PFSK-1 (cell line): ENCODE results near the gene IDI1.

ENCODE experiments used
- FOXP2 ChIP-seq: optimal IDR thresholded peaks from 2 replicates; pipeline ENCODE3; 2011; ENCODE audit warnings: borderline replicate concordance, control low read depth, inconsistent platforms; ENCODE audit not compliant: insufficient read depth; ENCODE audit errors: extremely low read length, extremely low read depth
- POLR2AphosphoS5 ChIP-seq: IDR thresholded peaks from 2 replicates; pipeline ENCODE4 v1.6.1; 2012; ENCODE audit warnings: low read depth, mild to moderate bottlenecking, control low read depth, low read length, moderate library complexity
- SIN3A ChIP-seq: IDR thresholded peaks from 2 replicates; pipeline ENCODE4 v1.6.1; 2012; ENCODE audit warnings: mild to moderate bottlenecking, low read length, moderate library complexity, borderline replicate concordance; ENCODE audit not compliant: insufficient read depth
- TAF1 ChIP-seq: IDR thresholded peaks from 2 replicates; pipeline ENCODE4 v1.6.1; 2012; ENCODE audit warnings: low read length, control low read depth, borderline replicate concordance; ENCODE audit not compliant: insufficient read depth
- TF ChIP-seq, protein P1 (sequence below), 2 experiments: IDR thresholded peaks; 2 replicates each; pipeline versions ENCODE4 v1.6.1 to v1.8.0; 2011 to 2012; ENCODE audit warnings: low read depth in 2 of 2, low read length in 2 of 2, control low read depth in 1 of 2, inconsistent platforms in 1 of 2, mild to moderate bottlenecking in 1 of 2, moderate library complexity in 1 of 2; ENCODE audit not compliant: insufficient read depth in 1 of 2

Gene IDI1

DNA sequence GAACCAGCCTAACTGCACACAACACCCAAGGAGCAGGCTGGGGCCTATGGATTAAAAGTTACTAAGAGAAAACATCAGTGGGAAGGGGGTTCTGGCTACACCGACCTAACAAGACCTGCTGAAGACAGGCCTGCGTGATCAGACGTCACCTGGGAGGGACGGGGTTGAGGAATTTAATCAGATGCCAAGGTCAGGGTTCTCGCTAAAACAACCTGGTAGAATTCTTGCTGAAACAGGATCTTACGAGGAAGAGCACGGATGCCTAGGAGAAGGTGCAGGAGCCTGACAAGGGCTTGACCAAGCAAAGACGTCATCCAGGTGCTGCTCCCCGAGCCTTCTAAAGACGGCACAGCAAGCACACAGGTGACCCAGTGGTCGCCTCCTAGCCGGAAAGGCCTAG is 24.8 kb downstream of the IDI1 start:
- TF ChIP-seq SIN3A (no peak), TAF1 (no peak), POLR2AphosphoS5 (no peak), FOXP2 (no peak)
- TF ChIP-seq, protein P1, sequence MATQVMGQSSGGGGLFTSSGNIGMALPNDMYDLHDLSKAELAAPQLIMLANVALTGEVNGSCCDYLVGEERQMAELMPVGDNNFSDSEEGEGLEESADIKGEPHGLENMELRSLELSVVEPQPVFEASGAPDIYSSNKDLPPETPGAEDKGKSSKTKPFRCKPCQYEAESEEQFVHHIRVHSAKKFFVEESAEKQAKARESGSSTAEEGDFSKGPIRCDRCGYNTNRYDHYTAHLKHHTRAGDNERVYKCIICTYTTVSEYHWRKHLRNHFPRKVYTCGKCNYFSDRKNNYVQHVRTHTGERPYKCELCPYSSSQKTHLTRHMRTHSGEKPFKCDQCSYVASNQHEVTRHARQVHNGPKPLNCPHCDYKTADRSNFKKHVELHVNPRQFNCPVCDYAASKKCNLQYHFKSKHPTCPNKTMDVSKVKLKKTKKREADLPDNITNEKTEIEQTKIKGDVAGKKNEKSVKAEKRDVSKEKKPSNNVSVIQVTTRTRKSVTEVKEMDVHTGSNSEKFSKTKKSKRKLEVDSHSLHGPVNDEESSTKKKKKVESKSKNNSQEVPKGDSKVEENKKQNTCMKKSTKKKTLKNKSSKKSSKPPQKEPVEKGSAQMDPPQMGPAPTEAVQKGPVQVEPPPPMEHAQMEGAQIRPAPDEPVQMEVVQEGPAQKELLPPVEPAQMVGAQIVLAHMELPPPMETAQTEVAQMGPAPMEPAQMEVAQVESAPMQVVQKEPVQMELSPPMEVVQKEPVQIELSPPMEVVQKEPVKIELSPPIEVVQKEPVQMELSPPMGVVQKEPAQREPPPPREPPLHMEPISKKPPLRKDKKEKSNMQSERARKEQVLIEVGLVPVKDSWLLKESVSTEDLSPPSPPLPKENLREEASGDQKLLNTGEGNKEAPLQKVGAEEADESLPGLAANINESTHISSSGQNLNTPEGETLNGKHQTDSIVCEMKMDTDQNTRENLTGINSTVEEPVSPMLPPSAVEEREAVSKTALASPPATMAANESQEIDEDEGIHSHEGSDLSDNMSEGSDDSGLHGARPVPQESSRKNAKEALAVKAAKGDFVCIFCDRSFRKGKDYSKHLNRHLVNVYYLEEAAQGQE (IDR thresholded peaks at IDR 0.05; ENCODE audit: insufficient read depth in 1 of 2, low read depth in 2 of 2, low read length in 2 of 2), result no peak

DNA sequence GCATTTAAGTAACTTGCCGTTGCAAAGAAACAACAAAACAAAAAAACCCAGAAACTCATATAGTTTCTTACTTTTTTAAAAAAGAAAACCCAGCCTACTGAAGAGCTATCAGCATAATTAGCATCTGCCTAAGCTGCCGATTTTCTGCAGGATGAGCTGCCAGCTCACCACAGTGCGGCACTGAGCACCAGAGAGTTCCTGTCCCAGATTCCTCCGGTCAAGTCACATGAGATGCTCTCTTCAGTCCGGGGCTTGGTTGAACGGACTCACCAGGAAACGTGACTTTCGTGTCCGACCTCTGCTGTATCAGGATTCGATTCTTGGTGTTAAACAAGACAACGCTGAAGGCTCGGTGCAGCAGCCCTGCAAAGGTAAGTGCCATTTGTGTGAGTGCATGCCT is 26.5 kb downstream of the IDI1 start:
- peak; percentile 54; the same call in 1 of the 2 replicates for TF ChIP-seq POLR2AphosphoS5
- TF ChIP-seq SIN3A, result no peak
- TF ChIP-seq TAF1, result peak; percentile 32; the same call in 1 of the 2 replicates
- TF ChIP-seq, protein P1 (IDR thresholded peaks at IDR 0.05; ENCODE audit: insufficient read depth in 1 of 2, low read depth in 2 of 2, low read length in 2 of 2), result no peak

DNA sequence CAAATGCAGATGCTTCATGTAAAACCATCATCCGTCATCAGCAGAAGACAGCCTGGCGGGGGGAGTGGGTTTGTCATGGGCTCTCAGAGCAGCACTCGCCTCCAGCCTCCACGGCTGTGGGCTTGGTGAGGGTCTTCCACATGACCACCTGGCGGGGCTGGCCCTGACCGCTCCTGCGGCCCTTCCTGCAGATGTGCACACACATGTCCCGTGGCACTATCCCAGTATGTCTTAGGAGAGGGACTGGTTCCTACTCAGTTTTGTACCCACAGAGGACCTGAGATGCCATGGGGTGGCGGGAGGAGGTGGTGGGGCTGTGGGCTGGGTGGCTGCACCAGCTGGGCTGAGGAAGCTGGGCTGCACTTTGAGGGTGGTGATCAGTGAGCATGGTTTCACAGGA is 28.0 kb downstream of the IDI1 start:
- TF ChIP-seq, protein P1 (IDR thresholded peaks at IDR 0.05; ENCODE audit: insufficient read depth in 1 of 2, low read depth in 2 of 2, low read length in 2 of 2), result no peak
- TF ChIP-seq POLR2AphosphoS5, result no peak
- TF ChIP-seq FOXP2, result no peak
- no peak for TF ChIP-seq SIN3A
- TF ChIP-seq TAF1, result no peak

DNA sequence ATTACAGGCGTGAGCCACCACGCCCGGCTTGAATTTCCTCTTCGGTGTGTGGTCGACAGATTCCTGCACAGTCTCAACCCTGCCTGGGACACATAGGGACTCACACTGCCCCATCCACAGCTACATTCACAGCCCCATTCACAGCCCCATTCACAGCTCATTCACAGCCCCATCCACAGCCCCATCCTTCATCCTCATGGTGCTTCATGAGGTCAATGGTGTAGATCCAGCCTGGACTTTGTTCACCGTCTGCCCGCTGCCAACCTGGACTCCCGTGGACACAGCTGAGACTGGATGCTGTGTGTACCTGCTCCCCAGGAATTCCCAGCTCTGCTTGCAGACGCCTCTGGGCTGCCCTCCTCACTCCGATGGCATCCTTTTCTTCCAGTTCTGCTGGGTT is 28.5 kb downstream of the IDI1 start:
- TF ChIP-seq FOXP2 (no peak), POLR2AphosphoS5 (no peak), TAF1 (no peak), SIN3A (no peak)
- TF ChIP-seq, protein P1 (IDR thresholded peaks at IDR 0.05; ENCODE audit: insufficient read depth in 1 of 2, low read depth in 2 of 2, low read length in 2 of 2), result no peak

DNA sequence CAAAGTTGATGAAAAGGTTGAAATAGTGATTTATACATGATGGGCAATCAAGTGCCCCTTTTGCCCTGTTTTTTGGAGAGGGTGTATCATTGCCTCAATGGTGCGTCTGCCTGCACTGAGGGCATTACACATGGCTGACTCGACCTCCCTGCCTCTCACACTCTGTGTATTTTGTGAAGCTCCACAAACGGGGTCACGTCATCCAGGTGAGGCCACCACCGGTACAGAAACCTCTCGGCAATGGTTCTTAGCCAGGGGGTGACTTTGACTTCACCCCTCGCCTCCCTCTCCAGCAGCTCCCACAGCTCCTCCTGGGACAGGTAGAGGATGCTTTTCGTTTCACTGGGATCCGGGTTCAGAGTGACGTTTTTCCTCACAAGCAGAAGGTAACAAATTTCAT is 29.6 kb downstream of the IDI1 start:
- TF ChIP-seq FOXP2 (no peak), TAF1 (no peak), POLR2AphosphoS5 (no peak), SIN3A (no peak)
- TF ChIP-seq, protein P1 (IDR thresholded peaks at IDR 0.05; ENCODE audit: insufficient read depth in 1 of 2, low read depth in 2 of 2, low read length in 2 of 2), result no peak
